ENCODE results near the gene CPZ. TPM values are rescaled to one million over a fixed set of nuclear protein-coding genes. Genes with fewer than 3 reads are reported as not detected.

The CPZ gene
- total RNA-seq, 4 donors from 2014 or later = 0.76 to 12.2 (median 1.9) TPM

GRCh38 chr4:8599091-8599460, 6.5 kb downstream of the CPZ start:
- WGBS, 2 donors = 39 to 100% methylated on average over 2 to 3 of the region's 8 CpGs

GRCh38 chr4:8599657-8600056, 7.1 kb downstream of the CPZ start:
- H3K9me3 ChIP-seq = no peaks in the 10 kb centered on the region
- intact Hi-C loops (cut with DNase I) = loop anchor here (10.0 kb wide), 1 partner anchor 315 kb away; no protein-coding TSS in a partner anchor
- no peak for DNase-seq
- H3K27me3 ChIP-seq = peaks cover 0 to 23% (median 0%) of the 10 kb centered on the region in 4 donors
- H3K36me3 ChIP-seq = no peaks in the 10 kb centered on the region
- 51 to 64% methylated on average over 5 to 6 of the region's 9 CpGs for WGBS, 2 donors
- no peaks in the 10 kb centered on the region for H3K4me1 ChIP-seq
- no peak for TF ChIP-seq POLR2A (IDR thresholded peaks at IDR 0.05)
- no peak for TF ChIP-seq CTCF (IDR thresholded peaks at IDR 0.05)
- no peak overlapping the region for H3K27ac ChIP-seq
- no peak overlapping the region for H3K4me3 ChIP-seq

More at GRCh38 chr4:8599091-8599460, 6.5 kb downstream of the CPZ start:
- intact Hi-C loops (cut with DNase I) = no loop called here
- Histone ChIP-seq H3K36me3 (no peaks in the 10 kb centered on the region), H3K4me1 (peaks cover 0 to 3% (median 0%) of the 10 kb centered on the region in 3 donors), H3K27ac (no peak overlapping the region), H3K4me3 (no peak overlapping the region), H3K9me3 (no peaks in the 10 kb centered on the region), H3K27me3 (peaks cover 0 to 29% (median 0%) of the 10 kb centered on the region in 4 donors)
- DNase-seq = no peak
- TF ChIP-seq CTCF (IDR thresholded peaks at IDR 0.05) (no peak), POLR2A (IDR thresholded peaks at IDR 0.05) (no peak)

GRCh38 chr4:8600266-8600665, 7.7 kb downstream of the CPZ start:
- no peak overlapping the region for H3K4me3 ChIP-seq
- TF ChIP-seq POLR2A (IDR thresholded peaks at IDR 0.05) (no peak), CTCF (IDR thresholded peaks at IDR 0.05) (no peak)
- peaks cover 0 to 18% (median 0%) of the 10 kb centered on the region in 4 donors for H3K27me3 ChIP-seq
- H3K9me3 ChIP-seq = no peaks in the 10 kb centered on the region
- WGBS, 2 donors = 60 to 78% methylated on average over 2 to 8 of the region's 13 CpGs
- no peaks in the 10 kb centered on the region for H3K4me1 ChIP-seq
- intact Hi-C loops (cut with DNase I) = loop anchor here (10.0 kb wide), 1 partner anchor 315 kb away; no protein-coding TSS in a partner anchor
- no peaks in the 10 kb centered on the region for H3K36me3 ChIP-seq
- no peak overlapping the region for H3K27ac ChIP-seq
- DNase-seq = no peak

- TF ChIP-seq POLR2A (IDR thresholded peaks at IDR 0.05) (no peak), CTCF (IDR thresholded peaks at IDR 0.05) (no peak)
- intact Hi-C loops (cut with DNase I) = loop anchor here (10.0 kb wide), 1 partner anchor 314 kb away; no protein-coding TSS in a partner anchor
- Histone ChIP-seq H3K4me1 (no peaks in the 10 kb centered on the region), H3K9me3 (no peaks in the 10 kb centered on the region), H3K4me3 (no peak overlapping the region), H3K36me3 (no peaks in the 10 kb centered on the region), H3K27ac (no peak overlapping the region), H3K27me3 (peaks cover 0 to 14% (median 0%) of the 10 kb centered on the region in 4 donors)
- WGBS, 2 donors = 79 to 84% methylated on average over 3 to 5 of the region's 12 CpGs
- DNase-seq = no peak
Observed at GRCh38 chr4:8600686-8601085, 8.1 kb downstream of the CPZ start.

GRCh38 chr4:8601086-8601485, 8.5 kb downstream of the CPZ start:
- Histone ChIP-seq H3K36me3 (no peaks in the 10 kb centered on the region), H3K27me3 (peaks cover 0 to 13% (median 0%) of the 10 kb centered on the region in 4 donors), H3K27ac (no peak overlapping the region), H3K9me3 (no peaks in the 10 kb centered on the region), H3K4me3 (no peak overlapping the region), H3K4me1 (no peaks in the 10 kb centered on the region)
- DNase-seq = no peak
- intact Hi-C loops (cut with DNase I) = loop anchor here (10.0 kb wide), 1 partner anchor 314 kb away; no protein-coding TSS in a partner anchor
- TF ChIP-seq CTCF (IDR thresholded peaks at IDR 0.05) (no peak), POLR2A (IDR thresholded peaks at IDR 0.05) (no peak)
- 89 to 92% methylated on average over 3 to 5 of the region's 23 CpGs for WGBS, 2 donors
